ENCODE measurements around the gene RPA3. TPM values are rescaled to one million over a fixed set of nuclear protein-coding genes. Genes with fewer than 3 reads are reported as not detected.

RPA3 gene
- total RNA-seq, 1 experiment from 2014 or later = 108 TPM

GRCh38 chr7:7670490-7670889 lies 47.9 kb downstream of the RPA3 start:
- TF ChIP-seq CTCF (conservative IDR thresholded peaks at IDR 0.05) = no peak
- no peaks in the 10 kb centered on the region for H4K20me1 ChIP-seq (ENCODE audit: control insufficient read depth, insufficient read depth, insufficient read length)
- H2BK5ac ChIP-seq (ENCODE audit: insufficient read length, low read length) = no peak overlapping the region
- Mint-ChIP-seq H3K9me3 (no peaks in the 10 kb centered on the region), H3K27ac (no peak overlapping the region), H3K4me3 (no peak overlapping the region), H3K36me3 (ENCODE audit: insufficient read depth in 1 of 3, low read depth in 3 of 3) (peaks cover 0 to 1% (median 1%) of the 10 kb centered on the region in 3 experiments; a peak in 2 of 7 replicates), H3K4me1 (peaks cover 9 to 20% of the 10 kb centered on the region in 2 experiments), H3K27me3 (ENCODE audit: low read depth) (no peaks in the 10 kb centered on the region)
- no peaks in the 10 kb centered on the region for H3K9me3 ChIP-seq (ENCODE audit: control insufficient read depth, low read depth, low read length)
- H3K23me2 ChIP-seq (ENCODE audit: insufficient read length, low read depth, low read length, poor library complexity, severe bottlenecking) = no peaks in the 10 kb centered on the region
- H2BK120ac ChIP-seq (ENCODE audit: low read depth, low read length, poor library complexity, severe bottlenecking) = no peak overlapping the region
- no peak overlapping the region for H4K5ac ChIP-seq (ENCODE audit: insufficient read length, low read depth, low read length)
- no peak overlapping the region for H3K14ac ChIP-seq (ENCODE audit: insufficient read depth, low read length)
- H3K4me1 ChIP-seq (ENCODE audit: insufficient read depth, low read length) = no peaks in the 10 kb centered on the region
- H2BK12ac ChIP-seq (ENCODE audit: insufficient read length, low read depth, low read length) = no peak overlapping the region
- no peak overlapping the region for H3K27ac ChIP-seq (ENCODE audit: insufficient read length, low read depth, low read length)
- no peaks in the 10 kb centered on the region for H3K27me3 ChIP-seq (ENCODE audit: insufficient read depth, low read length)
- no peak overlapping the region for H3K18ac ChIP-seq (ENCODE audit: insufficient read length, low read depth, low read length)
- no peak overlapping the region for H3K9ac ChIP-seq (ENCODE audit: extremely low read depth, insufficient read length, low read length)
- H3T11ph ChIP-seq (ENCODE audit: low read length) = no peak overlapping the region
- H3K4me2 ChIP-seq (ENCODE audit: insufficient read depth, insufficient read length, low read length) = no peak overlapping the region
- no peak overlapping the region for H3K23ac ChIP-seq (ENCODE audit: insufficient read length, low read depth, low read length)
- H3K4ac ChIP-seq (ENCODE audit: low read depth, low read length) = no peak overlapping the region
- no peaks in the 10 kb centered on the region for H3K79me1 ChIP-seq (ENCODE audit: insufficient read depth, low read depth, low read length, poor library complexity, severe bottlenecking)
- no peak for DNase-seq
- H3K79me2 ChIP-seq (ENCODE audit: insufficient read depth, low read length) = no peaks in the 10 kb centered on the region; the same call in 1 of the 2 replicates
- H2AK5ac ChIP-seq (ENCODE audit: insufficient read length, low read length) = no peak overlapping the region
- WGBS (ENCODE audit: extremely low coverage, insufficient read length, low lambda C conversion rate) = no CpG with 5 or more reads among the region's 3 CpGs
- H4K8ac ChIP-seq (replicated peaks; ENCODE audit: insufficient read length, low read depth, low read length) = no peak overlapping the region
- no peak overlapping the region for H2BK15ac ChIP-seq (ENCODE audit: low read depth, low read length)
- no peak overlapping the region for H3K56ac ChIP-seq (ENCODE audit: insufficient read length, low read depth, low read length)
- H4K91ac ChIP-seq (ENCODE audit: insufficient read length, low read depth, low read length) = no peak overlapping the region
- H2BK20ac ChIP-seq (ENCODE audit: low read depth, low read length, poor library complexity, severe bottlenecking) = no peak overlapping the region
- H2AFZ ChIP-seq (ENCODE audit: low read length) = no peak overlapping the region
